NCI-H146 (cell line): Measurements from ENCODE around the gene POLR2A.

Experiments
- DNase-seq: peaks from one replicate; lab custom pipeline; 2025; lab: John Stamatoyannopoulos, UW

The POLR2A gene

DNA sequence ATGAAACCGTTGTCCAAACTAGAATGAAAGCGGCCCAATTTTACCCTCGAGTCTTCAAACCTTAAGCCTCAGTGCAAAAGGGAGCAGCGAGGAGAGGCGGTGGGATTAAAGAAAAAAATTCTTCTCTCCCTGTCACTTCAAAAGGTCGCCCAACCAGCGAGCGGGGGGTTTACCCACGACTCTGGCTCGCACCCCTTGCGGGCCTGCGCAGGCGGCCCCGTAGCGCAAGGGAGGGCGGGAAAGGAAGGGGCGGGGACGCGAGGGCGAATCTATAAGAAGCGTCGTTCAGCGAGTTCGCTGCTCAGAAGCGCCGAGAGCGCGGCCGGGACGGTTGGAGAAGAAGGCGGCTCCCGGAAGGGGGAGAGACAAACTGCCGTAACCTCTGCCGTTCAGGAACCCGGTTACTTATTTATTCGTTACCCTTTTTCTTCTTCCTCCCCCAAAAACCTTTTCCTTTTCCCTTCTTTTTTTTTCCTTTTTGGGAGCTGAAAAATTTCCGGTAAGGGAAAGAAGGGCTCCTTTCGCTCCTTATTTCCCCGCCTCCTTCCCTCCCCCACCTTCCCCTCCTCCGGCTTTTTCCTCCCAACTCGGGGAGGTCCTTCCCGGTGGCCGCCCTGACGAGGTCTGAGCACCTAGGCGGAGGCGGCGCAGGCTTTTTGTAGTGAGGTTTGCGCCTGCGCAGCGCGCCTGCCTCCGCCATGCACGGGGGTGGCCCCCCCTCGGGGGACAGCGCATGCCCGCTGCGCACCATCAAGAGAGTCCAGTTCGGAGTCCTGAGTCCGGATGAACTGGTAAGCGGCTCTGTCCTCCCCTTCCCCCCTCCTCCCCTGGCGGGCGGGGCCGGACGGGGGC is at the start of gene POLR2A:
Gene POLR2A, plus strand, starts transcription at position 300 of the 852 bp plus-strand sequence.
- DNase-seq = peak; percentile 97

DNA sequence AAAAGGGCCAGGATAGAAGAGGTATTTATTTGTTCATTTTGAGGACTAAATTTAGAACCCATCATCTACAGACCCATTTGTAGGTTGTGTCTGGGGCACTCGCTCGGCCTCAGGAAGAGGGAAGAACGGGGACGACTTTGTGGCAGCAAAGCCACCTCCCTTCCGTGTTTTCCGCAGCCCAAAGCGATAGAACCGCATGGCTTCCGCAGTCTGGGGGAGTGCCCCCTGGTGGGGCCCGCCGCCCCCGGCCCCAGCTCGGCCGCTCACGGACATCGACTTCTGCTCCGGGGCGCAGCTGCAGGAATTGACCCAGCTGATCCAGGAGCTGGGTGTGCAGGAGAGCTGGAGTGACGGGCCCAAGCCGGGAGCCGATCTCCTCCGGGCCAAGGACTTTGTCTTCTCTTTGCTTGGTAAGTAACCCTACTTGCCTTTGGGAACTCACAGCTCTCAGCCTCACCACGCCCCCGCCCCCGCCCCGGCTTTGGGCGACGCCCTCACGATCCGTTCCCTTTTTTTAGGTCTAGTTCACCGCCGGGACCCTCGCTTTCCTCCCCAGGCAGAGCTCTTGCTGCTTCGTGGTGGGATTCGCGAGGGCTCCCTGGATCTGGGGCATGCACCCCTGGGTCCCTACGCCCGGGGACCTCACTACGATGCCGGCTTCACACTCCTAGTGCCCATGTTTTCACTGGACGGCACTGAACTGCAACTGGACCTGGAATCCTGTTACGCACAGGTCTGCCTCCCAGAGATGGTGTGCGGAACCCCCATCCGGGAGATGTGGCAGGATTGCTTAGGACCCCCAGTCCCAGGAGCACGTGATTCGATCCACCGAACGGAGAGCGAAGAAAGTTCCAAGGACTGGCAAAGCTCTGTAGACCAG is 48.2 kb upstream of the POLR2A start:
- DNase-seq = peak; percentile 58

DNA sequence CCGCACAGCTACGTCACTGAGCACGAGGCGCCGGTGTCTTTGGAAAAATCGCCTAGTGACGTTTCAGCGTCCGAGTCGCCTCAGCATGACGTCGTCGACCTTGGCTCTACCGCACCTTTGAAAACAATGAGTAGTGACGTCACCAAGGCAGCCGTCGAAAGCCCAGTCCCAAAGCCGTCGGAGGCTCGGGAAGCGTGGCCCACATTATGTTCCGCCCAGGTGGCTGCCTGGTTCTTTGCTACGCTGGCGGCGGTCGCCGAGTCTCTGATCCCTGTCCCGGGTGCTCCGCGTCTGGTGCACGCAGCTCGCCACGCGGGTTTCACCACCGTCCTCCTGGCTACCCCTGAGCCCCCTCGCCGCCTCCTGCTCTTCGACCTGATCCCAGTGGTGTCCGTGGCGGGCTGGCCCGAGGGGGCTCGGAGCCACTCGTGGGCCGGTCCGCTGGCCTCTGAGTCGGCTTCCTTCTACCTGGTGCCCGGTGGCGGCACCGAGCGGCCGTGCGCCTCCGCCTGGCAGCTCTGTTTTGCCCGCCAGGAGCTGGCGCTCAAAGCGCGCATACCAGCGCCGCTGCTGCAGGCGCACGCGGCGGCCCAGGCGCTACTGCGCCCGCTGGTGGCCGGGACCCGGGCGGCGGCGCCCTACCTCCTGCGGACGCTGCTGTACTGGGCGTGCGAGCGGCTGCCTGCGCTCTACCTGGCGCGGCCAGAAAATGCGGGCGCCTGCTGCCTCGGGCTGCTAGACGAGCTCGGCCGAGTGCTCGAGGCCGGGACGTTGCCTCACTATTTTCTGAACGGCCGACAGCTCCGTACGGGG is 47.4 kb upstream of the POLR2A start:
- peak; percentile 52 for DNase-seq

DNA sequence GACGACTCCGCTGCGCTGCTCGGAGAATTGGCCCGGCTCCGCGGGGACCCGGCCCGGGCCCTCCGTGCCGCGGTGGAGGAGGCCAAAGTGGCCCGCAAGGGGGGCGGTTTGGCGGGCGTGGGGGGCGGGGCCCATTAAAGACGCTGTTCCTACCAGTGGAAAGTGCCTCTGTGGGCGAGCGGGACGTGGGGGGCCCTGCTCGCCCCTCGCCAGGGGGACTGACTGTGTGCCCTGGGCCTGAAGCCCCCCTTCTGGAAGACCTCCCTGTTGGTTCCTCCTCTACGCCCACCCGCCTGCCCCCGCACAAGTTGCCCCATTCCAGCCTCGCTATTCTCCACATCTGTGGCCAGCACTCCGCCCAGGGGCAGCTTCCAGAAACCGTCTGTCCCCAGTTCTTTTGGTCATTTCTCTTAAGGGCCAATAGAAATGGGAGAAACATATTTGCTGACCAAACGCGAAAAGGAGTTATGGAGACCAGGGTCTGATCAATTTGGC is 46.8 kb upstream of the POLR2A start:
- DNase-seq = no peak

DNA sequence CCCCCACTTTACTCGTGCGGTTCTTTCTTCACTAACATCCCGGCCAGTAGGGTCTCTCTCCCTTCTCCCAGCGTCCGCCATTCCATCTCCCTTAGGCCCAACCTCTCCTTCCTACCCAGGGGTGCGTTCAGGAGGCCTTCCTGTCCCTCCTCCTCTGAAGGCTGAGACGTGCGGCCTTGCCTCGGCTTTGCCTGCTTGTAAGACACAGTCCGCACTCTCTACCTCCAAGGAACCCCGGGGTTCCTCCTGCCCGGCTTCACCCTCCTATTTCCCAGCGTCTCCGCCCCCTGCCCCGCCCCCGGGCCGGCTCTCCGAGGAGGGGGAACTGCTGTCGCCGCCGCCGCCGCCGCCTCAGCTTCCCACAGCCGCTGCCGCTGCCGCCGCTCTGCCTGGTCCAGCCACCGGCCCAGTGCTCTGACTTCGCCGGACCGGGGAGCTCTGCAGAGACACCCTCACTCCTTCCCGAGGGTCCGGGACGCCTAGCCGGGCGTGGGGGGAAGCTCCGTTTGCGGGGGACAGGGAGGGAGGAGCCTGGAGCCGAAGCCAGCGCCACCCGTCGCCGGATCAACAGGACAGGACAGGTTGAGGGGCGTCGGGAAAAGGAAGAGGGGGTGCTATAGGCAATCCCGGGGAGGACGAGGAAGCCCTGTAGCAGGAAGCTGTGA is 46.1 kb upstream of the POLR2A start:
- no peak for DNase-seq

DNA sequence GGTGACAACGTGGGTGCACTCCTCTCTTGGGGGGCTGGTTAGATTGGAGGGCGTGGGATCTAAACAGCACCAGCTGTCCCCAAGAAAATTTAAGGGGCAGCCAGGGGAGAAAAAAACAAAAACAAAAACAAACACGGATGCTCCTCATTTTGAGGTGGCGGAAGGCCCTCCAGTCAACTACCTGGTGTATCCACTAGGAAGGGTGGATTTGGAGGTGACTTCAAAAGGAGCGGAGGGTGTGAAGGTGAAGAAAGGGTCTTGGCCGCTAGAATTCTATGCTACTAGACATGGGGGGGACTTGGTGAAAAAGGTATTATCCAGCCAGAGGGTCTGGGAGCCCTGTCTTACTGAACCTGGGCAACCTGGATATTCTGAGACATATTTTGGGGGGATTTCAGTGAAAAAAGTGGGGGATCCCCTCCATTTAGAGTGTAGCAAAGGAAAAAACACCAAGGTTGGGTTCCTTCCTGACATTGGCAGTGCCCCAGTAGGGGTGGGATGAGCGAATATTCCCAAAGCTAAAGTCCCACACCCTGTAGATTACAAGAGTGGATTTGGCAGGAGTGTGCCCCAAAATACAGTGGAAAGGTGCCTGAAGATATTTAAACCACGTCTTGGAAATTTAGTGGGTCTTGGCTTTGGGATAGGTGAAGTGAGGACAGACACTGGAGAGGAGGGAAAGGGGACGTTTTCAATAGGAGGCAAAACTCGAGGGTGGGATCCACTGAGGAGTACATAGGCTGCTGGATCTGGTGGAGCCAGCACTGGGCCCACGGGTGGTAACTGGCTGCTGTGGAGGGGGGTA is 45.3 kb upstream of the POLR2A start:
- DNase-seq = no peak

DNA sequence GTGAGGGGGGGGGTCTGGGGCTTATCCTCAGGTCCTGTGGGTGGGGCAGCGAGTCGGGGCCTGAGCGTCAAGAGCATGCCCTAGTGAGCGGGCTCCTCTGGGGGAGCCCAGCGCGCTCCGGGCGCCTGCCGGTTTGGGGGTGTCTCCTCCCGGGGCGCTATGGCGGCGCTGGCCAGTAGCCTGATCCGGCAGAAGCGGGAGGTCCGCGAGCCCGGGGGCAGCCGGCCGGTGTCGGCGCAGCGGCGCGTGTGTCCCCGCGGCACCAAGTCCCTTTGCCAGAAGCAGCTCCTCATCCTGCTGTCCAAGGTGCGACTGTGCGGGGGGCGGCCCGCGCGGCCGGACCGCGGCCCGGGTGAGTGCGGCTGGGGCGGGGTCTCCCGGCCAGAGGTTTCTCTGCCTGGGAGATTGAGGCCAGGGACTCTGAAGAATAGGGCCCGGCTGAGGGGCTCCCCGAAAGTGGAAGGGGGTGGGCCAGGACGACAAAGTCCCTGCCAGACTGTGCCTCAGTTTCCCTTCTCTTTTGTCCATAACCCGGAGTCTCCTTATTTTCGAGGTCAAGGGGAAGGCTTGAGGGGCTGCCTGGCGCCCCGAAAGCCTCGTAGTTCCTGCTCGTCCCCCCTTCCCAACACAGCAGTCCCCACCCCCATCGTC is 44.6 kb upstream of the POLR2A start, which contains the start of gene FGF11:
Gene FGF11, plus strand, starts transcription at position 51 of the 651 bp plus-strand sequence. Its CDS starts 109 bp downstream, at position 160.
- DNase-seq = no peak

DNA sequence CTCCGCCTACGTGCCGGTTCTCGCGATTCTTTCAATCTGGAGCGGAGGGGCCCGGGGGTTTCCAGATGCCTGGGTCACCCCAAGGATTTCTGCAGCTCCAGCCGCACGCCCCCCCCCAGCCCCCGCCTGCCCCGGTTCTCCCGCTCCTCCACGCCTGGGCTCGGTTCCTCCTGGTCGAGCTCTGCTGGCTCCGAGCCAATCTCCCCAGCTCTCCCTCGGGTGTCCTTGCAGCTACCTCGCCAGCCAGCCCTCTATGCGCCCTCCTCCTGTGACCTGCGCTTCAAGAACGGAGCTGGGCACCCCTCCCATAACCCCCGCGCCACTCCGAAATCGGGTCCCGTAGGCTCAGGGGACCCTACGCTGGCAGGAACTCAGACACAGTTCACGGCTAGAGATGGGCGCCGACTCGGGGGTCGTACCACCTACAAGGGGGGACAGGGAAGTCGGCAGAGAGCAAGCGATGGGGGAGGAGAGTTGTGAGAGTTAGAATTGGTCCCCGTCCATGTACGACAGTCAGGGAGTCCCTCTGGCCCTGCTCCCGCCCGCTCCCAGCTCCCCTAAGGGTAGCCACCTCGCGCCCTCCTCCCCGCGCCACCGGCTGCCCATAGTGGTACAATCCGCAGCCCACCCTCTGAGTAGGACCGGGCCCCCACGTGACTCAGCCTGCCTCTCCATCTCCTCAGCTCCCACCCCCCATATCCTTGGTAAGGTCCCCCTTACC is 43.9 kb upstream of the POLR2A start:
- peak; percentile 65 for DNase-seq

DNA sequence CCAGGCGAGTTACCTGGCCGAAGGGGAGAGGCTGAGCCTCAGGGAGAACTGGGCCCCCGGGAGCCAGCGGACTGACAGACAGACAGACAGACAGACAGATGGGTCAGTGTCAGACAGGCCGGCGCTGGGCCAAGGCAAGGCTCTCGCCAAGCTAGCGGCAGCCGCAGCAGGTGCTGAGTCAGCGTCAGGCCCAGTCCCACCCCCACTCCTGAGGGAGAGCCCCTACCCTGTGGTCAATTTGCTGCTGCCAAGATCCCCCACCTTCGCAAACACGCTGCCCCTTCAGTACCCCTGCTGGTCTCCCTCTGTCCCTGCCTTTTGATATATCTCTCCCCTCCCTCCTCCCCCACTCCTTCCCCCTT is 43.4 kb upstream of the POLR2A start:
- no peak for DNase-seq

DNA sequence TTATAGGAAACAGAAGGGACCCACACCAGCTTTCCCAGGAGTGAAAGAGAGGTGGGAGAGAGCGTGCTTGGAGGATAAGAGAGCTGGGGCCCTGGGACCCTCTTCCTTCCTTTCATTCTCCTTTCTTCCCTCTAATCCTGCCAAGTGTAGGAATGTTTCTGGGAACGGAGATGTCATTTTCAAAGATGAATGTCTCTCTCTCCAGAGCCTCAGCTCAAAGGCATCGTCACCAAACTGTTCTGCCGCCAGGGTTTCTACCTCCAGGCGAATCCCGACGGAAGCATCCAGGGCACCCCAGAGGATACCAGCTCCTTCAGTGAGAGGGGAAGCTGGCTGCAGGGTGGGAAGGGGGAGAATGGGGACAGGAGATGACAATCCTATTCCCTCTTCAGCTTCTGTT is 42.9 kb upstream of the POLR2A start:
- no peak for DNase-seq

DNA sequence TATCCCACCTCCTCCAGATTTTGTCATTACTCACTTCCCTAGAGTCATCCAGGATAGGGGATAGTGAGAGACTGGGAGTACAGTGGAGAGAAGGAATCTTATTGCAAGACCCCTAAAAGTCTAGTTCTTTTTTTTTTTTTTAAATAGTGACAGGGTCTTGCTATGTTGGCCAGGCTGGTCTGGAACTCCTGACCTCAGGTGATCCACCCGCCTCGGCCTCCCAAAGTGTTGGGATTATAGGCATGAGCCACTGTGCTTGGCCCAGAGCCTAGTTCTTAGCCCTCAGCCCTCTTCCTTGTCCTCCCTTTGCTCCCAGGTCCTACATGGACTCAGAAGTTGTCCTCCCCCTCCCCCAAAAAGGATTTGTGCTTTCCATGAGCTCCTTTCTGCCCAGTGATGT is 42.0 kb upstream of the POLR2A start:
- no peak for DNase-seq

DNA sequence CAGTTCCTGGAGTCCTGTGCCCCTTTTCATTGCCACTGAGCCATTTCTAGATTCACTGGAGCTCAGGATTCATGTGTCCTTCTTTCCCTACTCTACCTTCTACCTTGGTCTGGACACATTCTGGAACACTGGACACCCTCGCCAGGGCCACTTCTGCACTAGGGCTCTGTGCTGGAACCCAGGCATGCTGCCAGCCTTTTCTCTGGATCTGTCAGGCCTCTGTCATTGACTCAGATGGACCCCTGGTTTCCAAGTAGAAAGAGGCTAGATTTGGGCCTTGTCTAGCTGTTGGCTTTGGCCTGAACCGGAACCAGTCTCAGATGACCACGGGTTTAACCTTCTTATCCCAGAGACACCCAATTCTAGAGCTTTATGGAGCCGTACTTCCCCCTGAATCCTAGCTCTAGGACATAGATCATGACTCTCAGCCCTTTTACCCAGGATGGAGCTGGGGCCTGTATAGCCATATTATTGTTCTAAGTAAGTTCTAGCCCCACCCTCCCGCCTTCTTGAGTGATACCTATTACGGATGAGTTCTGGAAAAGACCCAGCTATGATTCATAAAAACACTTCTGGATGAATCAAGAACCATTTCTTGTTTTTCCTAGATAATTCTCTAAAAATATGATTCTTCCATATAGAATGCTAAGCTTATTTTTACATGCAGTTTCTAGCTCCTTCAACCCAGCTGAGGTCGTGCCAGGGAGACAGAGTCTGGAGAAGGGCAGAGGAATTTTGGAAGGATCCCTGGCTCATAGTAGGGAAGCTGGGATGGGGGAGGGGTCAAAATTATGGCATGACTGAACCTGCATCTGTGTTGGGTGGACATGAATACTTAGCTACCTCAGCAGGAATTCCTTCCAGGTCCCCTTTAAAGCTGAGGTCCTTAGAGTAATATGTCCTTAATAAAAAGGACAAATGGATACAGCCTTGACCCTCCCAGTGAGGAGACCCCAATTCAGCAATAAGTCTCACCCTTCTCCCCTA is 40.4 kb upstream of the POLR2A start:
- DNase-seq = no peak

DNA sequence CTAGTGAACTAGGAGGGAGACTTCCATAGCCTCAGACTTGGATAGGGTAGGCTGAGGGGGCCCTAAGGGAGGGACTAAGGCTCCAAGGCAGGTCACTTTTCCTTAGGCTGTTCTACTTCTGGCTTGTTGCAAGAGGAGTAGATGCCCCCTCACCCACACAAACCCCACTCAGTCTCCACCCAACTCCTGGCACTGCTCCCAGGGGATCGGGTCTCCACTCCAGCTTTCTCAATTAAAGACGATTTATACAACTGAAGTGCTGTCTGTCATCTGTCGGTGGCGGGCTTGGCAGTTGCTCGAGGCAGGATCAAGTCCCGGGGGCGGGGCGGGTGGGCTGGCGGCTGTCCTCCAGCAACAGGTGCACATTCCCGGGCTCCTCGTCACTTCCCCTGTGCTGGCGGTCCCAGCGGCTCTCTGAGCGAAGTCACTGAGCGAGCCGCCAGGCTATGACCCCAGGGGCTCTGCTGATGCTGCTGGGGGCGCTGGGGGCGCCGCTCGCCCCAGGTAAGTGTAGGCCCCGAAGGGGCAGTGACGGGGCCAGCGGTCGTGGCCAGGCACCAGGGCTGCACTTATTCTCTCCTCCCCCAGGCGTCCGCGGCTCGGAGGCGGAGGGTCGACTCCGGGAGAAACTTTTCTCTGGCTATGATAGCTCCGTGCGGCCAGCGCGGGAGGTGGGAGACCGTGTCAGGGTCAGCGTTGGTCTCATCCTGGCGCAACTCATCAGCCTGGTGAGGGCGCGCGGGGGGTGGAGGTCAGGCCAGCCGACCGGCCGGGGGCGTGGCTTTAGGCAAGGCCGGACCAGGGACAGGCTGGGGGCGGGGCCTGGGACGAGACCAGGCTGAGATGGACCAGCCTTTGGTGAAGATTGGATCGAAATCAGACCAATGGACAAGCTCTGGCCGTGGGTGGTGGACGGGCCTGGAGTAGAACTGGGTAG is 39.2 kb upstream of the POLR2A start, which contains the start of gene CHRNB1:
Gene CHRNB1, plus strand, starts transcription at position 380 of the 937 bp plus-strand sequence. Its CDS starts 67 bp downstream, at position 447.
- no peak for DNase-seq

DNA sequence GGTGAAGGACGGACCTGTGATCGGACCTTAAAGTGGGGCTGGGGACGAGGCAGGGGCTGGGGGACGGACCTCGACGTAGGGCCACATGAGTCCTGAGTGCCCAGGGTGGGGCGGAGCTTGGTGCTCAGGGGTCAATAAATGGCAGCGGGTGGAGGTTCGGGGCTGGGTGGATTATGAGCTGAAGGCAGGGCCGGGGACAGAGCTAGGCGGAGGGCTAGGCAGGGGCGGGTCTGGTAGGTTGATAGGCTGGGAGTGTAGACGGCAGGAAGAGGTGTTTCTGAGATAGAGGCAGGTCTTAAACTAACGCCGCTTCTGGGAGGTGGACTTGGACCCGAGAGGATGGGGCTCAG is 38.6 kb upstream of the POLR2A start:
- no peak for DNase-seq

DNA sequence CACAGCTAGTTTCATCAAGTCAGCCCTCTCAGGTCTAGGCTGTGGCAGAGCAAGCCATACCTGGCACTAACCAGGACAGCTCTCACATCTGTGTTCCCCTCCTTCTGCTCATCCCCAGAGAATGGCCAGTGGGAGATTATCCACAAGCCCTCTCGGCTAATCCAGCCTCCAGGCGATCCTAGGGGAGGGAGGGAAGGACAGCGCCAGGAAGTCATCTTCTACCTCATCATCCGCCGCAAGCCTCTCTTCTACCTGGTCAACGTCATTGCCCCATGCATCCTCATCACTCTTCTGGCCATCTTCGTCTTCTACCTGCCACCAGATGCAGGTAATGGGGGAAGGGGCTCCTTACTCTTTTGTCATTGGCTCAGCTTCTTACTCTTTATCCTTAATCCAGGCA is 35.7 kb upstream of the POLR2A start:
- DNase-seq = no peak

DNA sequence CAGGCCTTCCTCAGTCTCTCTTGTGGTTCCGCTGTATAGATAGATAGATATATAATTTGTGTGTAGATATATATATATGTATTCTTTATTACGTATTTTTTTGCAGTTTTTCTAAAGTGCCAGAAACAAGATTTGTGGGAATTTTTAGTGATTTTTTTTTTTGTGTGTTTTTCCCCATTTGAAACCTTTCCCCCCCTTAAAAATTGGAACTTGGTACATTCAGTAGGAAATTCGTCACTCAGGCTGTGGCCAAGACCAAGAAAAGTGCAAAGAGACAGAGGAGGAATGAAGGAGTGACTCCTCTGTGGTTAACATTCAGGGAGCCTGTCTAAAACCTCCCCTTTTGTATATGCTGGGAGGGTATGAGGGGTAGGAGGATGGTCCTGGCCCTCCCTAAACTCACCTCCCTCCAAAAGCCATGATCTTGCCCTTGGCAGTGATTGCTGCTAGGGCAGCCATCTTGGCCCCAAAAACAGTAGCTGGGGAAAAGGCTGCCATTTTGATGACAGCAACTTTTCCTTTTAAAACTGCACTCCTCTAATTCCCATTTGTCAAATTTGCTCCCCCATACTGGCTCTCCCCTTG is 24.1 kb upstream of the POLR2A start:
- no peak for DNase-seq
